Fibroblast of lung (primary cell): Measurements from ENCODE around the gene TAP2.

Experiments
- CTCF ChIP-seq, 2 donors: IDR thresholded peaks in 1 of 2; conservative IDR thresholded peaks in 1 of 2; 1 replicate in 1 of 2; 2 replicates in 1 of 2; pipeline ENCODE4 v1.5.1; 2011 to 2012; ENCODE audit warnings: low read length in 2 of 2, control low read depth in 1 of 2, inconsistent platforms in 1 of 2, low read depth in 1 of 2, mild to moderate bottlenecking in 1 of 2
- EZH2 ChIP-seq: IDR thresholded peaks from 2 replicates; pipeline ENCODE4 v1.5.1; 2012; ENCODE audit warnings: low read length, control low read depth, mild to moderate bottlenecking; ENCODE audit errors: missing control alignments

- TF ChIP-seq CTCF (conservative IDR thresholded peaks at IDR 0.05 in 1 of 2, IDR thresholded peaks at IDR 0.05 in 1 of 2; ENCODE audit: low read depth in 1 of 2, low read length in 2 of 2) = no peak
- TF ChIP-seq EZH2 = no peak
Measured at GRCh38 chr6:32857156-32857891, 18.8 kb upstream of the TAP2 start.
